ENCODE measurements around the gene CCDC61.

CCDC61 gene

GRCh38 chr19:46067691-46068090 is 72.4 kb downstream of the CCDC61 start:
- H3K27ac ChIP-seq: no peak overlapping the region
- TF ChIP-seq CTCF (conservative IDR thresholded peaks at IDR 0.05): no peak

All from VCaP (cell line).